Measurements from ENCODE around the gene EYS. TPM values are rescaled to one million over a fixed set of nuclear protein-coding genes. Genes with fewer than 3 reads are reported as not detected.

The EYS gene
- total and polyA plus RNA-seq, 2 of the 8 experiments (the other 6 are each of a cell fraction or from before 2014, with no cell fraction given): 0.05 to 0.13 TPM

GRCh38 chr6:63912887-63913286, 1794.1 kb downstream of the EYS start:
- no peak overlapping the region for H4K5ac ChIP-seq (ENCODE audit: insufficient read length, low read depth, low read length)
- no peak overlapping the region for H3K4me2 ChIP-seq (ENCODE audit: insufficient read depth in 1 of 2, low read depth in 2 of 2, low read length in 2 of 2)
- no peak overlapping the region for H3K4ac ChIP-seq (replicated peaks; ENCODE audit: insufficient read length, low read depth, low read length)
- no peak overlapping the region for H2BK120ac ChIP-seq (replicated peaks; ENCODE audit: low read depth, low read length)
- no peaks in the 10 kb centered on the region for H3K27me3 ChIP-seq (replicated peaks in 1 of 4; ENCODE audit: control insufficient read depth in 3 of 4, extremely low read depth in 1 of 4, insufficient read depth in 3 of 4, low read length in 3 of 4)
- no peak overlapping the region for H2BK12ac ChIP-seq (ENCODE audit: low read depth, low read length)
- H3K14ac ChIP-seq (ENCODE audit: insufficient read length): no peak overlapping the region
- no peak overlapping the region for H4K91ac ChIP-seq (replicated peaks; ENCODE audit: insufficient read length, low read length)
- H3K79me2 ChIP-seq (ENCODE audit: control insufficient read depth in 1 of 2, insufficient read depth in 2 of 2, low read length in 2 of 2): no peaks in the 10 kb centered on the region
- DNase-seq (ENCODE audit: low read depth in 1 of 2, low spot score in 2 of 2): no peak
- no peak overlapping the region for H3K9ac ChIP-seq (replicated peaks in 1 of 4; ENCODE audit: extremely low read depth in 1 of 4, low read depth in 3 of 4, low read length in 3 of 4)
- no peak overlapping the region for H2BK20ac ChIP-seq (ENCODE audit: low read length)
- no peak overlapping the region for H3K4me3 ChIP-seq (ENCODE audit: extremely low read depth in 1 of 4, insufficient read depth in 2 of 4, low read depth in 3 of 4, low read length in 4 of 4)
- H2BK5ac ChIP-seq (ENCODE audit: low read depth, low read length): no peak overlapping the region
- ChIA-PET CTCF (ENCODE audit: partially characterized antibody) (interaction anchor here (0.8 to 1.3 kb wide), 2 partner anchors 10 to 11 kb away, joined by 3 to 5 read pairs; no protein-coding TSS in a partner anchor), POLR2A (ENCODE audit: partially characterized antibody) (no interaction called here)
- WGBS, 2 experiments (ENCODE audit: extremely low coverage in 1 of 2, insufficient coverage in 1 of 2, insufficient read length in 1 of 2, insufficient replicate concordance in 2 of 2, low coverage in 1 of 2, low lambda C conversion rate in 2 of 2, missing lambda C conversion rate in 1 of 2): 95% methylated on average over 1 of the region's 1 CpG; no CpG with 5 or more reads in 1 of the 2 experiments
- no peak overlapping the region for H3K27ac ChIP-seq (ENCODE audit: low read depth, low read length)
- H2AFZ ChIP-seq (ENCODE audit: low read length): no peak overlapping the region
- no peaks in the 10 kb centered on the region for H3K9me3 ChIP-seq (ENCODE audit: insufficient read depth in 2 of 2, low read depth in 1 of 2, low read length in 1 of 2)
- no peak overlapping the region for H2AK5ac ChIP-seq (ENCODE audit: low read depth, low read length)
- H3K18ac ChIP-seq (ENCODE audit: extremely low read depth, low read length): no peak overlapping the region
- H3K23ac ChIP-seq (ENCODE audit: insufficient read length): no peak overlapping the region
- no peaks in the 10 kb centered on the region for H4K20me1 ChIP-seq (replicated peaks in 1 of 2; ENCODE audit: control insufficient read depth in 1 of 2, insufficient read depth in 2 of 2, low read length in 2 of 2)
- FAIRE-seq: no peak
- no peaks in the 10 kb centered on the region for H3K79me1 ChIP-seq (ENCODE audit: low read depth, low read length)
- no peaks in the 10 kb centered on the region for H3K23me2 ChIP-seq (ENCODE audit: low read depth, low read length)
- TF ChIP-seq EZH2 (IDR thresholded peaks at IDR 0.05; ENCODE audit: low read depth, low read length, severe bottlenecking): no peak
- no peak for TF ChIP-seq CTCF (IDR thresholded peaks at IDR 0.05; ENCODE audit: control extremely low read depth in 1 of 3, insufficient read depth in 1 of 3, low read depth in 1 of 3, low read length in 3 of 3)
- no peak for TF ChIP-seq TBP (IDR thresholded peaks at IDR 0.05; ENCODE audit: low read depth, low read length)
- no peak for TF ChIP-seq KDM4A (IDR thresholded peaks at IDR 0.05; ENCODE audit: low read depth, low read length, severe bottlenecking)
- no peak for TF ChIP-seq KDM5A (IDR thresholded peaks at IDR 0.05; ENCODE audit: low read length)
- TF ChIP-seq CHD1 (IDR thresholded peaks at IDR 0.05; ENCODE audit: low read depth, low read length): no peak
- no peak for TF ChIP-seq SP1 (IDR thresholded peaks at IDR 0.05; ENCODE audit: low read depth, low read length)
- no peak for TF ChIP-seq JUND (IDR thresholded peaks at IDR 0.05; ENCODE audit: low read length)
- TF ChIP-seq GABPA (IDR thresholded peaks at IDR 0.05; ENCODE audit: borderline replicate concordance, insufficient read depth, low read length): no peak
- no peak for TF ChIP-seq RNF2 (IDR thresholded peaks at IDR 0.05; ENCODE audit: borderline replicate concordance, low read depth, low read length, missing control alignments, poor library complexity, severe bottlenecking)
- no peak overlapping the region for H4K8ac ChIP-seq (ENCODE audit: extremely low read depth, insufficient read depth, low read length)
- H3K4me1 ChIP-seq (replicated peaks in 1 of 4; ENCODE audit: control insufficient read depth in 3 of 4, insufficient read depth in 4 of 4, low read length in 3 of 4): no peaks in the 10 kb centered on the region
- H3K56ac ChIP-seq (replicated peaks; ENCODE audit: insufficient read length, low read depth, low read length): no peak overlapping the region
- no peak overlapping the region for H2BK15ac ChIP-seq (ENCODE audit: low read length)
- no peaks in the 10 kb centered on the region for H3K36me3 ChIP-seq (ENCODE audit: control insufficient read depth in 2 of 4, insufficient read depth in 4 of 4, low read length in 3 of 4)

Data from H1 (cell line).